ENCODE results near the gene ZNF532.

The ZNF532 gene

DNA sequence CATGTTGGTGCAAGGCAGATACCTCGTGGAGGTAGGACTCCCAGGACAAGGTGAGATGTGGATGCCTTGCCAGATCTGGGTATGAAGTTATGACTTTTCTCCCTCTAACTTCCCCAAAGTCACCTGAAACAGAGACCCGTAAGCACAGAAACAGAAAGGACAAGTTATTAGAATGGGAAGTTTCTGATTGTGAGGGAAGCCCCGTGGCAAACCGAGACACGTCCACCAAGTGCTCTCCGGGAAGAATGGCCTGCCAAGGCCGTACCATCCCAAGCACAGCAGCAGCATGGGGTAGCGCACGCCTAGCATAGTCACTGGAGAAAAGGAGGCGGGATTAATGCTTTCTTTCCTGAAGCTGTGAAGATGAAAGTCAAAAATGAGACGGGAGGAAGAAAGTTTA is 110.6 kb downstream of the ZNF532 start:
- H3K9ac ChIP-seq (ENCODE audit: low read length in 2 of 2): no peak overlapping the region
- no peak overlapping the region for H3K27ac ChIP-seq (ENCODE audit: low read length)
- no peaks in the 10 kb centered on the region for H3K9me3 ChIP-seq (ENCODE audit: control insufficient read depth in 2 of 2, low read length in 2 of 2)
- no peaks in the 10 kb centered on the region for H3K4me1 ChIP-seq (ENCODE audit: control insufficient read depth, insufficient read depth, low read length)
- no peak overlapping the region for H3K4me3 ChIP-seq (ENCODE audit: low read length in 2 of 2)
- no peaks in the 10 kb centered on the region for H3K27me3 ChIP-seq (ENCODE audit: control insufficient read depth in 1 of 2, insufficient read depth in 2 of 2, low read length in 2 of 2)
- peaks cover 7 to 18% of the 10 kb centered on the region in 2 donors for H3K36me3 ChIP-seq (ENCODE audit: control insufficient read depth in 2 of 2, insufficient read depth in 2 of 2, low read length in 2 of 2)

- H3K4me3 ChIP-seq (ENCODE audit: low read length in 2 of 2): no peak overlapping the region
- H3K27ac ChIP-seq (ENCODE audit: low read length): no peak overlapping the region
- H3K9me3 ChIP-seq (ENCODE audit: control insufficient read depth in 2 of 2, low read length in 2 of 2): no peaks in the 10 kb centered on the region
- H3K9ac ChIP-seq (ENCODE audit: low read length in 2 of 2): no peak overlapping the region
- peaks cover 10 to 20% of the 10 kb centered on the region in 2 donors for H3K36me3 ChIP-seq (ENCODE audit: control insufficient read depth in 2 of 2, insufficient read depth in 2 of 2, low read length in 2 of 2)
- no peaks in the 10 kb centered on the region for H3K4me1 ChIP-seq (ENCODE audit: control insufficient read depth, insufficient read depth, low read length)
- no peaks in the 10 kb centered on the region for H3K27me3 ChIP-seq (ENCODE audit: control insufficient read depth in 1 of 2, insufficient read depth in 2 of 2, low read length in 2 of 2)
Observed at GRCh38 chr18:58975781-58976180, 111.1 kb downstream of the ZNF532 start.

GRCh38 chr18:58977223-58977622 is 112.5 kb downstream of the ZNF532 start:
- H3K36me3 ChIP-seq (ENCODE audit: control insufficient read depth in 2 of 2, insufficient read depth in 2 of 2, low read length in 2 of 2): peaks cover 13 to 26% of the 10 kb centered on the region in 2 donors
- H3K4me3 ChIP-seq (ENCODE audit: low read length in 2 of 2): no peak overlapping the region
- H3K9ac ChIP-seq (ENCODE audit: low read length in 2 of 2): no peak overlapping the region
- H3K4me1 ChIP-seq (ENCODE audit: control insufficient read depth, insufficient read depth, low read length): no peaks in the 10 kb centered on the region
- no peaks in the 10 kb centered on the region for H3K9me3 ChIP-seq (ENCODE audit: control insufficient read depth in 2 of 2, low read length in 2 of 2)
- no peak overlapping the region for H3K27ac ChIP-seq (ENCODE audit: low read length)
- no peaks in the 10 kb centered on the region for H3K27me3 ChIP-seq (ENCODE audit: control insufficient read depth in 1 of 2, insufficient read depth in 2 of 2, low read length in 2 of 2)

- Histone ChIP-seq H3K4me1 (ENCODE audit: control insufficient read depth, insufficient read depth, low read length) (no peaks in the 10 kb centered on the region), H3K9ac (ENCODE audit: low read length in 2 of 2) (no peak overlapping the region), H3K27me3 (ENCODE audit: control insufficient read depth in 1 of 2, insufficient read depth in 2 of 2, low read length in 2 of 2) (no peaks in the 10 kb centered on the region), H3K9me3 (ENCODE audit: control insufficient read depth in 2 of 2, low read length in 2 of 2) (no peaks in the 10 kb centered on the region), H3K36me3 (ENCODE audit: control insufficient read depth in 2 of 2, insufficient read depth in 2 of 2, low read length in 2 of 2) (peaks cover 18 to 28% of the 10 kb centered on the region in 2 donors), H3K4me3 (ENCODE audit: low read length in 2 of 2) (no peak overlapping the region), H3K27ac (ENCODE audit: low read length) (no peak overlapping the region)
Observed at GRCh38 chr18:58977801-58978200, 113.1 kb downstream of the ZNF532 start.

- no peak overlapping the region for H3K9ac ChIP-seq (ENCODE audit: low read length in 2 of 2)
- H3K36me3 ChIP-seq (ENCODE audit: control insufficient read depth in 2 of 2, insufficient read depth in 2 of 2, low read length in 2 of 2): peaks cover 28 to 38% of the 10 kb centered on the region in 2 donors
- H3K27ac ChIP-seq (ENCODE audit: low read length): no peak overlapping the region
- H3K9me3 ChIP-seq (ENCODE audit: control insufficient read depth in 2 of 2, low read length in 2 of 2): no peaks in the 10 kb centered on the region
- no peak overlapping the region for H3K4me3 ChIP-seq (ENCODE audit: low read length in 2 of 2)
- no peaks in the 10 kb centered on the region for H3K27me3 ChIP-seq (ENCODE audit: control insufficient read depth in 1 of 2, insufficient read depth in 2 of 2, low read length in 2 of 2)
- no peaks in the 10 kb centered on the region for H3K4me1 ChIP-seq (ENCODE audit: control insufficient read depth, insufficient read depth, low read length)
Observed at GRCh38 chr18:58978916-58979315, 114.2 kb downstream of the ZNF532 start.

- no peak overlapping the region for H3K27ac ChIP-seq (ENCODE audit: low read length)
- H3K9me3 ChIP-seq (ENCODE audit: control insufficient read depth in 2 of 2, low read length in 2 of 2): no peaks in the 10 kb centered on the region
- no peaks in the 10 kb centered on the region for H3K27me3 ChIP-seq (ENCODE audit: control insufficient read depth in 1 of 2, insufficient read depth in 2 of 2, low read length in 2 of 2)
- H3K36me3 ChIP-seq (ENCODE audit: control insufficient read depth in 2 of 2, insufficient read depth in 2 of 2, low read length in 2 of 2): peaks cover 30 to 36% of the 10 kb centered on the region in 2 donors
- H3K4me3 ChIP-seq (ENCODE audit: low read length in 2 of 2): no peak overlapping the region
- no peaks in the 10 kb centered on the region for H3K4me1 ChIP-seq (ENCODE audit: control insufficient read depth, insufficient read depth, low read length)
- no peak overlapping the region for H3K9ac ChIP-seq (ENCODE audit: low read length in 2 of 2)
Observed at GRCh38 chr18:58979615-58980014, 114.9 kb downstream of the ZNF532 start.

GRCh38 chr18:58980991-58981390 is 116.3 kb downstream of the ZNF532 start:
- Histone ChIP-seq H3K27me3 (ENCODE audit: control insufficient read depth in 1 of 2, insufficient read depth in 2 of 2, low read length in 2 of 2) (no peaks in the 10 kb centered on the region), H3K4me1 (ENCODE audit: control insufficient read depth, insufficient read depth, low read length) (no peaks in the 10 kb centered on the region), H3K9me3 (ENCODE audit: control insufficient read depth in 2 of 2, low read length in 2 of 2) (no peaks in the 10 kb centered on the region), H3K27ac (ENCODE audit: low read length) (no peak overlapping the region), H3K9ac (ENCODE audit: low read length in 2 of 2) (no peak overlapping the region), H3K4me3 (ENCODE audit: low read length in 2 of 2) (no peak overlapping the region), H3K36me3 (ENCODE audit: control insufficient read depth in 2 of 2, insufficient read depth in 2 of 2, low read length in 2 of 2) (peaks cover 30 to 36% of the 10 kb centered on the region in 2 donors)

DNA sequence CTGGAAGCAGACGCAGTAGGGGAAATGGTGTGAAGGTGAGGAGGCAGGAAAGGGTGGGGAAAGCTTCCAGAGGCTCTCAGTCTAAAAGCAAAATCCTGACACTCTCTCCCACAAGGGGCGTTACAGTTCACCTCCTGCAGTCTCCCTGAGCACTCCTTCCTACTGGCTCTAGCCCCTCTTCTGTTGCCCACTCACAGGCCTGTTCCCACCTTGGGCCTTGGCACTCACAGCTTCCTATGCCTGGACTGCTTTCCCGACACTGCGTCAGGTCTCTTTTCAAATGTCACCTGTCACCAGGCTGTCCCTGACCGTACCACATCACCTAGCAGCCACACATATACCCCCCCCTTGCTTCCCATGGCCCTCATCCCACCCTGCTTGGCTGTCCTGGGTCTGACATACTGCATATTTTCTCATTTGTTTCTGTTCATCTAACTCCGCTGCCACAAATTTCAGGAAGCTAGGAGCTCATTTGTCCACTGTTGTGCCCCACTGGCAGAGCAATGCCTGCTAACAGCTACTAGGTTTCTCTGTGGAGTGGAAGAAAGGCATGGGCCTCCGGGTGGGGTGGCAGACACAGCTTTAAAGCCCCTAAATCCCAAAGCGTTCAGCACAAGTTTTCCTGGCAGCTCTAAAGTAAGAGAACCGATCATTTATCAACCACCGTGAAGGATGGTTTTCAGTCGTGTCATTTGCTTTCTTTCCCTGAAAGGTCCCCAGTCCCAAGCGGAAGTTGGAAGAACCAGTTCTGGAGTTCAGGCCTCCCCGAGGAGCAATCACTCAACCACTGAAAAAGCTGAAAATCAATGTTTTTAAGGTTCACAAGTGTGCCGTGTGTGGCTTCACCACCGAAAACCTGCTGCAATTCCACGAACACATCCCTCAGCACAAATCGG is 118.8 kb downstream of the ZNF532 start:
- Histone ChIP-seq H3K36me3 (ENCODE audit: control insufficient read depth in 2 of 2, insufficient read depth in 2 of 2, low read length in 2 of 2) (peaks cover 30 to 36% of the 10 kb centered on the region in 2 donors), H3K4me1 (ENCODE audit: control insufficient read depth, insufficient read depth, low read length) (no peaks in the 10 kb centered on the region), H3K9ac (ENCODE audit: low read length in 2 of 2) (no peak overlapping the region), H3K27ac (ENCODE audit: low read length) (no peak overlapping the region), H3K9me3 (ENCODE audit: control insufficient read depth in 2 of 2, low read length in 2 of 2) (no peaks in the 10 kb centered on the region), H3K4me3 (ENCODE audit: low read length in 2 of 2) (no peak overlapping the region), H3K27me3 (ENCODE audit: control insufficient read depth in 1 of 2, insufficient read depth in 2 of 2, low read length in 2 of 2) (no peaks in the 10 kb centered on the region)

- no peak overlapping the region for H3K4me3 ChIP-seq (ENCODE audit: low read length in 2 of 2)
- H3K9me3 ChIP-seq (ENCODE audit: control insufficient read depth in 2 of 2, low read length in 2 of 2): no peaks in the 10 kb centered on the region
- H3K36me3 ChIP-seq (ENCODE audit: control insufficient read depth in 2 of 2, insufficient read depth in 2 of 2, low read length in 2 of 2): peaks cover 3 to 4% of the 10 kb centered on the region in 2 donors
- no peak overlapping the region for H3K27ac ChIP-seq (ENCODE audit: low read length)
- H3K4me1 ChIP-seq (ENCODE audit: control insufficient read depth, insufficient read depth, low read length): no peaks in the 10 kb centered on the region
- no peaks in the 10 kb centered on the region for H3K27me3 ChIP-seq (ENCODE audit: control insufficient read depth in 1 of 2, insufficient read depth in 2 of 2, low read length in 2 of 2)
- H3K9ac ChIP-seq (ENCODE audit: low read length in 2 of 2): no peak overlapping the region
Observed at GRCh38 chr18:58988600-58988999, 123.9 kb downstream of the ZNF532 start.

- no peak overlapping the region for H3K27ac ChIP-seq (ENCODE audit: low read length)
- no peak overlapping the region for H3K9ac ChIP-seq (ENCODE audit: low read length in 2 of 2)
Observed at GRCh38 chr18:58989184-58989759, 124.6 kb downstream of the ZNF532 start.

GRCh38 chr18:58990720-58991119 is 126.0 kb downstream of the ZNF532 start:
- no peaks in the 10 kb centered on the region for H3K4me1 ChIP-seq (ENCODE audit: control insufficient read depth, insufficient read depth, low read length)
- H3K9ac ChIP-seq (ENCODE audit: low read length in 2 of 2): no peak overlapping the region
- no peak overlapping the region for H3K4me3 ChIP-seq (ENCODE audit: low read length in 2 of 2)
- H3K27ac ChIP-seq (ENCODE audit: low read length): no peak overlapping the region
- no peaks in the 10 kb centered on the region for H3K36me3 ChIP-seq (ENCODE audit: control insufficient read depth in 2 of 2, insufficient read depth in 2 of 2, low read length in 2 of 2)
- H3K27me3 ChIP-seq (ENCODE audit: control insufficient read depth in 1 of 2, insufficient read depth in 2 of 2, low read length in 2 of 2): no peaks in the 10 kb centered on the region
- no peaks in the 10 kb centered on the region for H3K9me3 ChIP-seq (ENCODE audit: control insufficient read depth in 2 of 2, low read length in 2 of 2)

More at GRCh38 chr18:58989184-58989759, 124.6 kb downstream of the ZNF532 start:
- Histone ChIP-seq H3K36me3 (ENCODE audit: control insufficient read depth in 2 of 2, insufficient read depth in 2 of 2, low read length in 2 of 2) (no peaks in the 10 kb centered on the region), H3K9me3 (ENCODE audit: control insufficient read depth in 2 of 2, low read length in 2 of 2) (no peaks in the 10 kb centered on the region), H3K27me3 (ENCODE audit: control insufficient read depth in 1 of 2, insufficient read depth in 2 of 2, low read length in 2 of 2) (no peaks in the 10 kb centered on the region), H3K4me1 (ENCODE audit: control insufficient read depth, insufficient read depth, low read length) (no peaks in the 10 kb centered on the region), H3K4me3 (ENCODE audit: low read length in 2 of 2) (no peak overlapping the region)
